ENCODE data around the gene WWTR1. TPM values are rescaled to one million over a fixed set of nuclear protein-coding genes. Genes with fewer than 3 reads are reported as not detected.

WWTR1 gene
- 34.4 TPM for total RNA-seq

DNA sequence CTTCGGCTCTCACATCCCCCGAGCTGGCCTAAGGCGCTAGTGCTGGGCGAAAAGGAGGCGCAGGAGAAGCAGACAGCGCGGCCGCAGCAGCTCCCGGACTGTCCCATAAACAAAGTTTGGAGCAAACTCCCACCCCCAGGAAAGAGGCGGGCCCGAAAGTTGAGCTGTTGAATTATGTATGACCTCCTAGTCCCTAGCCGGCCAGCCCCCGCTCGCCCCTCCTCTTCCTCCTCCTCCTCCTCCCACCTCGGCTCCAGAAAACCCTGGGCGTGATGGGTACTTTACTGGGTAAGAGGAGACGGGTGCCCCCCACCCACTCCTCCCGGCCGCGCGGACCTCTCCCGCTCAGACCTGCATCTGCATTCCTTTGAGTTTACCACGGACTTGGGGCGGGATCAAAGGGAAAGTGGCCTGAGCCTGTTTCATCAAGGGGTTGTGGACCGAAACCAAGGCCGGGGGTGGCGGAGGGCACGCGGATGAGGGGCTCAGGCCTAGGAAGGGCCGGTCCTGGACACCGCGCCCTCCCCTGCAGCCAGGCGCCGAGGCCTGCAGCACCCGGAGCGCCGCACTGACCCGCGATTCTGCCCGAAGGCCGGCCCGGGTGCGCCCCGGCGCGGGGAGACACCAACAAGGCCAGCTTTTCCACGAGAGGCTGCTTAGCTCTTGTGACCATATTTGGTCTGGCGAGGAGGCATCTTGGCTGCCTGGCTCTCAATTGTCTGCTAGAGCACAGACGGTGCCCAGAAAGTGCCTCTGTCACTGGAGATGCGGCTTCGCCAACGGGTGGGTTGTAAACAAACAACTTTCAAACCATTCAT, at the start of gene WWTR1:
Gene WWTR1, minus strand, starts transcription at position 100 of the 818 bp plus-strand sequence. CDS start 719 bp downstream, outside the sequence.
- Histone ChIP-seq H3K4me3 (ENCODE audit: low read length in 3 of 3) (peak within 1 kb of the TSS; percentile 89 to 95 (median 92)), H3K4me1 (ENCODE audit: control insufficient read depth in 3 of 3, insufficient read depth in 3 of 3, low read length in 3 of 3) (peaks cover 15 to 37% (median 28%) of the 10 kb centered on the region in 3 donors), H3K9ac (ENCODE audit: low read depth in 1 of 3, low read length in 3 of 3) (peak within 1 kb of the TSS; percentile 90 to 98 (median 96)), H3K9me3 (ENCODE audit: control insufficient read depth in 3 of 3, low read length in 3 of 3) (no peaks in the 10 kb centered on the region), H3K27ac (ENCODE audit: low read depth, low read length) (peak within 1 kb of the TSS; percentile 99), H3K27me3 (ENCODE audit: control insufficient read depth in 3 of 3, insufficient read depth in 3 of 3, low read length in 3 of 3) (no peaks in the 10 kb centered on the region), H3K36me3 (ENCODE audit: control insufficient read depth in 3 of 3, insufficient read depth in 3 of 3, low read length in 3 of 3) (peaks cover 0 to 3% (median 0%) of the 10 kb centered on the region in 3 donors)

GRCh38 chr3:149706905-149707304, 49.1 kb upstream of the WWTR1 start:
- H3K27me3 ChIP-seq (ENCODE audit: control insufficient read depth in 3 of 3, insufficient read depth in 3 of 3, low read length in 3 of 3): no peaks in the 10 kb centered on the region
- H3K36me3 ChIP-seq (ENCODE audit: control insufficient read depth in 3 of 3, insufficient read depth in 3 of 3, low read length in 3 of 3): no peaks in the 10 kb centered on the region
- H3K4me1 ChIP-seq (ENCODE audit: control insufficient read depth in 3 of 3, insufficient read depth in 3 of 3, low read length in 3 of 3): no peaks in the 10 kb centered on the region
- no peak overlapping the region for H3K9ac ChIP-seq (ENCODE audit: low read depth in 1 of 3, low read length in 3 of 3)
- no peak overlapping the region for H3K27ac ChIP-seq (ENCODE audit: low read depth, low read length)
- H3K4me3 ChIP-seq (ENCODE audit: low read length in 3 of 3): no peak overlapping the region
- H3K9me3 ChIP-seq (ENCODE audit: control insufficient read depth in 3 of 3, low read length in 3 of 3): no peaks in the 10 kb centered on the region

DNA sequence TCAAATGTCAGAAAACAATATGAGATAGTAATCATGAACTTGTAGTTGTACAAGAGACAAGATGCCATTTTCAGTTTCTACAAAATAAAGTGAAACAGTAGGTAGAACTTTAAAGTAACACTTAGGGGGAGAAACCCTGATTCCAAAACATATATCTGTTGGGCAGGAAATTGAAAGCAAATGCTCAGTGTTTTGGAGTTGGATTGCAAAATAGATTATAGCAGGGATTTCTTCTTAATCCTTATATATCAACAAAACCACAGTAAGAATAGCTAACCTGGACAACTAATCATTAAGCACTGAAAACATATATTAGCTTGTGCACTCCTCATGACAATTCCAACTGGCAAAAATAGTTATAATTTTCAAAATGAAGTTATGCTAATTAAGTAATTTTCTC, 47.6 kb upstream of the WWTR1 start:
- Histone ChIP-seq H3K4me1 (ENCODE audit: control insufficient read depth in 3 of 3, insufficient read depth in 3 of 3, low read length in 3 of 3) (no peaks in the 10 kb centered on the region), H3K4me3 (ENCODE audit: low read length in 3 of 3) (no peak overlapping the region), H3K27me3 (ENCODE audit: control insufficient read depth in 3 of 3, insufficient read depth in 3 of 3, low read length in 3 of 3) (no peaks in the 10 kb centered on the region), H3K36me3 (ENCODE audit: control insufficient read depth in 3 of 3, insufficient read depth in 3 of 3, low read length in 3 of 3) (no peaks in the 10 kb centered on the region), H3K9ac (ENCODE audit: low read depth in 1 of 3, low read length in 3 of 3) (no peak overlapping the region), H3K9me3 (ENCODE audit: control insufficient read depth in 3 of 3, low read length in 3 of 3) (no peaks in the 10 kb centered on the region), H3K27ac (ENCODE audit: low read depth, low read length) (no peak overlapping the region)

- H3K9me3 ChIP-seq (ENCODE audit: control insufficient read depth in 3 of 3, low read length in 3 of 3): peaks cover 0 to 3% (median 0%) of the 10 kb centered on the region in 3 donors
- no peaks in the 10 kb centered on the region for H3K4me1 ChIP-seq (ENCODE audit: control insufficient read depth in 3 of 3, insufficient read depth in 3 of 3, low read length in 3 of 3)
- no peak overlapping the region for H3K9ac ChIP-seq (ENCODE audit: low read depth in 1 of 3, low read length in 3 of 3)
- H3K27me3 ChIP-seq (ENCODE audit: control insufficient read depth in 3 of 3, insufficient read depth in 3 of 3, low read length in 3 of 3): no peaks in the 10 kb centered on the region
- H3K27ac ChIP-seq (ENCODE audit: low read depth, low read length): no peak overlapping the region
- no peaks in the 10 kb centered on the region for H3K36me3 ChIP-seq (ENCODE audit: control insufficient read depth in 3 of 3, insufficient read depth in 3 of 3, low read length in 3 of 3)
- no peak overlapping the region for H3K4me3 ChIP-seq (ENCODE audit: low read length in 3 of 3)
Measured at GRCh38 chr3:149703466-149703865, 45.6 kb upstream of the WWTR1 start.

GRCh38 chr3:149702691-149703441, 45.0 kb upstream of the WWTR1 start:
- Histone ChIP-seq H3K9me3 (ENCODE audit: control insufficient read depth in 3 of 3, low read length in 3 of 3) (peaks cover 0 to 3% (median 0%) of the 10 kb centered on the region in 3 donors), H3K27me3 (ENCODE audit: control insufficient read depth in 3 of 3, insufficient read depth in 3 of 3, low read length in 3 of 3) (no peaks in the 10 kb centered on the region), H3K4me1 (ENCODE audit: control insufficient read depth in 3 of 3, insufficient read depth in 3 of 3, low read length in 3 of 3) (no peaks in the 10 kb centered on the region), H3K27ac (ENCODE audit: low read depth, low read length) (peak overlapping the region; percentile 49), H3K9ac (ENCODE audit: low read depth in 1 of 3, low read length in 3 of 3) (no peak overlapping the region), H3K4me3 (ENCODE audit: low read length in 3 of 3) (no peak overlapping the region), H3K36me3 (ENCODE audit: control insufficient read depth in 3 of 3, insufficient read depth in 3 of 3, low read length in 3 of 3) (no peaks in the 10 kb centered on the region)

DNA sequence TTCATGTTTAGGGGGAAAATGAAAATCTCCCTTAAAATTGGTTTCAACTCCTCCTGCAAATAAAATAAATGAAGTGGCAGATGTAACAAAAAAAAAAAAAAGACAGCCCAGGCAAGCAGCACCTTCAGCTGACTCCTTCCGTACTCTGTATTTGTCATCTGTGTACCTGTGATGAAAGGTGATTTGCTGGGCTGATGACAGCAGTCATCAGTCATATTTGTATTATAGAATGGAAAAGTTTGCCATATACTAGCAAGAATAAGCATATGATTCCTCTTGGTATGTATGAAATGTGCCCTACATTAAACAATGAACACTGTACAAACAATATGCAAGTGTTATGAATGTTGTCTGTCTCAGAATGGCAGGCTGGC, 44.1 kb upstream of the WWTR1 start:
- peaks cover 0 to 3% (median 0%) of the 10 kb centered on the region in 3 donors for H3K9me3 ChIP-seq (ENCODE audit: control insufficient read depth in 3 of 3, low read length in 3 of 3)
- H3K4me1 ChIP-seq (ENCODE audit: control insufficient read depth in 3 of 3, insufficient read depth in 3 of 3, low read length in 3 of 3): no peaks in the 10 kb centered on the region
- no peaks in the 10 kb centered on the region for H3K27me3 ChIP-seq (ENCODE audit: control insufficient read depth in 3 of 3, insufficient read depth in 3 of 3, low read length in 3 of 3)
- no peaks in the 10 kb centered on the region for H3K36me3 ChIP-seq (ENCODE audit: control insufficient read depth in 3 of 3, insufficient read depth in 3 of 3, low read length in 3 of 3)
- no peak overlapping the region for H3K4me3 ChIP-seq (ENCODE audit: low read length in 3 of 3)
- H3K27ac ChIP-seq (ENCODE audit: low read depth, low read length): no peak overlapping the region
- no peak overlapping the region for H3K9ac ChIP-seq (ENCODE audit: low read depth in 1 of 3, low read length in 3 of 3)

GRCh38 chr3:149701206-149701976, 43.6 kb upstream of the WWTR1 start:
- Histone ChIP-seq H3K4me3 (ENCODE audit: low read length in 3 of 3) (no peak overlapping the region), H3K36me3 (ENCODE audit: control insufficient read depth in 3 of 3, insufficient read depth in 3 of 3, low read length in 3 of 3) (no peaks in the 10 kb centered on the region), H3K9me3 (ENCODE audit: control insufficient read depth in 3 of 3, low read length in 3 of 3) (peaks cover 0 to 3% (median 0%) of the 10 kb centered on the region in 3 donors), H3K27me3 (ENCODE audit: control insufficient read depth in 3 of 3, insufficient read depth in 3 of 3, low read length in 3 of 3) (no peaks in the 10 kb centered on the region), H3K9ac (ENCODE audit: low read depth in 1 of 3, low read length in 3 of 3) (no peak overlapping the region), H3K4me1 (ENCODE audit: control insufficient read depth in 3 of 3, insufficient read depth in 3 of 3, low read length in 3 of 3) (no peaks in the 10 kb centered on the region), H3K27ac (ENCODE audit: low read depth, low read length) (no peak overlapping the region)

DNA sequence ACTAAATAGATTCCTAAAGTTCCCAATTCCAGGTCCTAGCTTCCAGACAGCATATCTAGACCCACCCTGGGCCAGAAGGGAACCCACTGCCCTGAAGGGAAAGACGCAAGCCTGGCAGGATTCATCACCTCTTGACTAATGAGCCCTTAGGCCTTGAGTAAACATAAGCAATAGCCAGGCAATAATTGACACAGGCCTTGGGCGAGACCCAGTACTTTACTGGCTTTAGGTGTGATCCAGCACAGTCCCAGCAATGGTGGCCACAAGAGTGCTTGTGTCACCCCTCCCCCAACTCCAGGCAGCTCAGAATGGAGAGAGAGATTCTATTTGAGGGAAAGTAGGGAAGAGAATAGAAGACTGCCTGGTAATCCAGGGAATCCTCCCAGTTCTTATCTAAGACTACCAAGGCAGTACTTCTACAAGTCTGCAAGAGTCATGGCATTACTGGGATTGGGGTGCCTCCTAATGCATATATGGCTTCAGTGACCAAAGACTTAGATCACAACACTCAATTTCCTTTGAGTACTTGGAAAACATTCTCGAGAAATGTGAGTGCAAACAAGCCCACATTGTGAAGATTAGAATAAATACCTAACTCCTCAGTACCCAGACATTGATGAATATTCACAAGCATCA, 30.4 kb upstream of the WWTR1 start:
- no peak overlapping the region for H3K27ac ChIP-seq (ENCODE audit: low read depth, low read length)
- no peak overlapping the region for H3K4me3 ChIP-seq (ENCODE audit: low read length in 3 of 3)
- no peaks in the 10 kb centered on the region for H3K36me3 ChIP-seq (ENCODE audit: control insufficient read depth in 3 of 3, insufficient read depth in 3 of 3, low read length in 3 of 3)
- H3K9ac ChIP-seq (ENCODE audit: low read depth in 1 of 3, low read length in 3 of 3): no peak overlapping the region
- no peaks in the 10 kb centered on the region for H3K4me1 ChIP-seq (ENCODE audit: control insufficient read depth in 3 of 3, insufficient read depth in 3 of 3, low read length in 3 of 3)
- H3K27me3 ChIP-seq (ENCODE audit: control insufficient read depth in 3 of 3, insufficient read depth in 3 of 3, low read length in 3 of 3): no peaks in the 10 kb centered on the region
- H3K9me3 ChIP-seq (ENCODE audit: control insufficient read depth in 3 of 3, low read length in 3 of 3): no peaks in the 10 kb centered on the region

DNA sequence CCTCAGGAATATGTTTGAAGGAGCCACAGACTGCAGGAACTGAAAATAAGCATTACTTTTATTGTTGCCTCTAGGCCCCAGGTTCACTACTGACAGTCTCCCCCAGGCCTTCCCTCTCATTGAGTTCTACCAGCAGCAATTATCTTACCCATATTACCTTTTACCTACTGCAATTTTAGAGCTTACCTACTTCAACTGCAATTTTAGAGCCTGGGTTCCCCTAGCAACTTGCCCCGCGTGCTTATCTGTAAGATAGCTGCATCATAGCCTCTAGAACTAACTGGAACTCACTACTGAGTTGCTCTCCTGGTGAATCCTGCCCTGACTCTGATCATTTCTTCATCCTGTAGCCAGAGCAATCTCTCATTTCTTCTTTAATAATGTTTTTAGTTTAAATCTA, 29.2 kb upstream of the WWTR1 start:
- H3K4me1 ChIP-seq (ENCODE audit: control insufficient read depth in 3 of 3, insufficient read depth in 3 of 3, low read length in 3 of 3): no peaks in the 10 kb centered on the region
- no peak overlapping the region for H3K9ac ChIP-seq (ENCODE audit: low read depth in 1 of 3, low read length in 3 of 3)
- H3K9me3 ChIP-seq (ENCODE audit: control insufficient read depth in 3 of 3, low read length in 3 of 3): no peaks in the 10 kb centered on the region
- no peak overlapping the region for H3K27ac ChIP-seq (ENCODE audit: low read depth, low read length)
- no peaks in the 10 kb centered on the region for H3K27me3 ChIP-seq (ENCODE audit: control insufficient read depth in 3 of 3, insufficient read depth in 3 of 3, low read length in 3 of 3)
- H3K4me3 ChIP-seq (ENCODE audit: low read length in 3 of 3): no peak overlapping the region
- H3K36me3 ChIP-seq (ENCODE audit: control insufficient read depth in 3 of 3, insufficient read depth in 3 of 3, low read length in 3 of 3): no peaks in the 10 kb centered on the region
